ENCODE data around the gene EEF2K.
A peak's percentile ranks its signal among the peaks of the same experiment; 100 is the strongest.

Gene EEF2K

GRCh38 chr16:22255335-22255734 lies 49.3 kb downstream of the EEF2K start:
- peak in 2 of 3 donors; percentile 39 to 43 for DNase-seq
- ChIA-PET POLR2A (no interaction called here), CTCF (no interaction called here)
- Histone ChIP-seq H3K9me3 (ENCODE audit: control extremely low read depth in 1 of 5, control insufficient read depth in 4 of 5, insufficient read depth in 2 of 5, low read depth in 1 of 5, low read length in 4 of 5) (peaks cover 0 to 24% (median 18%) of the 10 kb centered on the region in 5 experiments), H3K36me3 (ENCODE audit: control insufficient read depth in 4 of 4, insufficient read depth in 4 of 4, low read length in 3 of 4) (peaks cover 20 to 89% (median 72%) of the 10 kb centered on the region in 4 experiments), H3K4me1 (ENCODE audit: control extremely low read depth in 1 of 4, control insufficient read depth in 4 of 4, insufficient read depth in 4 of 4, low read length in 3 of 4) (no peaks in the 10 kb centered on the region), H3K27ac (ENCODE audit: insufficient read depth in 1 of 2, low read depth in 1 of 2, low read length in 2 of 2, poor library complexity in 1 of 2, severe bottlenecking in 2 of 2) (no peak overlapping the region), H3K4me3 (ENCODE audit: control insufficient read depth in 1 of 7, extremely low read depth in 1 of 7, insufficient read depth in 4 of 7, low read depth in 2 of 7, low read length in 6 of 7) (no peak overlapping the region), H3K27me3 (replicated peaks in 2 of 5; ENCODE audit: control insufficient read depth in 4 of 5, insufficient read depth in 5 of 5, low read length in 4 of 5) (no peaks in the 10 kb centered on the region)
- 100% methylated on average over 1 of the region's 1 CpG for WGBS (ENCODE audit: insufficient coverage)

GRCh38 chr16:22257440-22257839 lies 51.4 kb downstream of the EEF2K start:
- no peak for DNase-seq
- Histone ChIP-seq H3K27me3 (replicated peaks in 2 of 5; ENCODE audit: control insufficient read depth in 4 of 5, insufficient read depth in 5 of 5, low read length in 4 of 5) (no peaks in the 10 kb centered on the region), H3K27ac (ENCODE audit: insufficient read depth in 1 of 2, low read depth in 1 of 2, low read length in 2 of 2, poor library complexity in 1 of 2, severe bottlenecking in 2 of 2) (no peak overlapping the region), H3K36me3 (ENCODE audit: control insufficient read depth in 4 of 4, insufficient read depth in 4 of 4, low read length in 3 of 4) (peaks cover 23 to 85% (median 68%) of the 10 kb centered on the region in 4 experiments), H3K4me3 (ENCODE audit: control insufficient read depth in 1 of 7, extremely low read depth in 1 of 7, insufficient read depth in 4 of 7, low read depth in 2 of 7, low read length in 6 of 7) (no peak overlapping the region), H3K9me3 (ENCODE audit: control extremely low read depth in 1 of 5, control insufficient read depth in 4 of 5, insufficient read depth in 2 of 5, low read depth in 1 of 5, low read length in 4 of 5) (peaks cover 0 to 28% (median 21%) of the 10 kb centered on the region in 5 experiments), H3K4me1 (ENCODE audit: control extremely low read depth in 1 of 4, control insufficient read depth in 4 of 4, insufficient read depth in 4 of 4, low read length in 3 of 4) (no peaks in the 10 kb centered on the region)
- POLR2A ChIA-PET: no interaction called here
- CTCF ChIA-PET: no interaction called here
- 97% methylated on average over 13 of the region's 13 CpGs for WGBS (ENCODE audit: insufficient coverage)

GRCh38 chr16:22260490-22260889 lies 54.4 kb downstream of the EEF2K start:
- no peak for DNase-seq
- WGBS (ENCODE audit: insufficient coverage): 93% methylated on average over 3 of the region's 3 CpGs
- H3K27me3 ChIP-seq (replicated peaks in 2 of 5; ENCODE audit: control insufficient read depth in 4 of 5, insufficient read depth in 5 of 5, low read length in 4 of 5): no peaks in the 10 kb centered on the region
- H3K9me3 ChIP-seq (ENCODE audit: control extremely low read depth in 1 of 5, control insufficient read depth in 4 of 5, insufficient read depth in 2 of 5, low read depth in 1 of 5, low read length in 4 of 5): peaks cover 0 to 21% (median 18%) of the 10 kb centered on the region in 5 experiments
- ChIA-PET POLR2A (no interaction called here), CTCF (interaction anchor here (0.9 to 2.2 kb wide), 3 partner anchors 12 to 28 kb away, joined by 3 to 6 read pairs (median 3); no protein-coding TSS in a partner anchor)
- H3K27ac ChIP-seq (ENCODE audit: insufficient read depth in 1 of 2, low read depth in 1 of 2, low read length in 2 of 2, poor library complexity in 1 of 2, severe bottlenecking in 2 of 2): no peak overlapping the region
- H3K4me1 ChIP-seq (ENCODE audit: control extremely low read depth in 1 of 4, control insufficient read depth in 4 of 4, insufficient read depth in 4 of 4, low read length in 3 of 4): no peaks in the 10 kb centered on the region
- H3K4me3 ChIP-seq (ENCODE audit: control insufficient read depth in 1 of 7, extremely low read depth in 1 of 7, insufficient read depth in 4 of 7, low read depth in 2 of 7, low read length in 6 of 7): no peak overlapping the region
- peaks cover 20 to 83% (median 69%) of the 10 kb centered on the region in 4 experiments for H3K36me3 ChIP-seq (ENCODE audit: control insufficient read depth in 4 of 4, insufficient read depth in 4 of 4, low read length in 3 of 4)

- Histone ChIP-seq H3K27me3 (replicated peaks in 2 of 5; ENCODE audit: control insufficient read depth in 4 of 5, insufficient read depth in 5 of 5, low read length in 4 of 5) (no peaks in the 10 kb centered on the region), H3K4me1 (ENCODE audit: control extremely low read depth in 1 of 4, control insufficient read depth in 4 of 4, insufficient read depth in 4 of 4, low read length in 3 of 4) (no peaks in the 10 kb centered on the region), H3K9me3 (ENCODE audit: control extremely low read depth in 1 of 5, control insufficient read depth in 4 of 5, insufficient read depth in 2 of 5, low read depth in 1 of 5, low read length in 4 of 5) (peaks cover 0 to 21% (median 18%) of the 10 kb centered on the region in 5 experiments), H3K36me3 (ENCODE audit: control insufficient read depth in 4 of 4, insufficient read depth in 4 of 4, low read length in 3 of 4) (peaks cover 15 to 85% (median 73%) of the 10 kb centered on the region in 4 experiments), H3K4me3 (ENCODE audit: control insufficient read depth in 1 of 7, extremely low read depth in 1 of 7, insufficient read depth in 4 of 7, low read depth in 2 of 7, low read length in 6 of 7) (no peak overlapping the region), H3K27ac (ENCODE audit: insufficient read depth in 1 of 2, low read depth in 1 of 2, low read length in 2 of 2, poor library complexity in 1 of 2, severe bottlenecking in 2 of 2) (no peak overlapping the region)
- ChIA-PET POLR2A (no interaction called here), CTCF (interaction anchor here (1.2 kb wide), 1 partner anchor 15 kb away, joined by 3 read pairs; no protein-coding TSS in a partner anchor)
- no peak for DNase-seq
- 100% methylated on average over 3 of the region's 4 CpGs for WGBS (ENCODE audit: insufficient coverage)
These were observed 56.4 kb downstream of the EEF2K start for GRCh38 chr16:22262460-22262859.

GRCh38 chr16:22264786-22265185 lies 58.7 kb downstream of the EEF2K start:
- no peak for DNase-seq
- 95% methylated on average over 7 of the region's 7 CpGs for WGBS (ENCODE audit: insufficient coverage)
- ChIA-PET CTCF (interaction anchor here (0.8 to 1.2 kb wide), 2 partner anchors 11 to 19 kb away, joined by 3 to 4 read pairs; no protein-coding TSS in a partner anchor), POLR2A (interaction anchor here (0.6 kb wide), 1 partner anchor 16 kb away, joined by 3 read pairs; no protein-coding TSS in a partner anchor)
- Histone ChIP-seq H3K9me3 (ENCODE audit: control extremely low read depth in 1 of 5, control insufficient read depth in 4 of 5, insufficient read depth in 2 of 5, low read depth in 1 of 5, low read length in 4 of 5) (peaks cover 0 to 9% (median 8%) of the 10 kb centered on the region in 5 experiments), H3K4me1 (ENCODE audit: control extremely low read depth in 1 of 4, control insufficient read depth in 4 of 4, insufficient read depth in 4 of 4, low read length in 3 of 4) (no peaks in the 10 kb centered on the region), H3K27ac (ENCODE audit: insufficient read depth in 1 of 2, low read depth in 1 of 2, low read length in 2 of 2, poor library complexity in 1 of 2, severe bottlenecking in 2 of 2) (no peak overlapping the region), H3K36me3 (ENCODE audit: control insufficient read depth in 4 of 4, insufficient read depth in 4 of 4, low read length in 3 of 4) (peaks cover 5 to 82% (median 56%) of the 10 kb centered on the region in 4 experiments), H3K4me3 (ENCODE audit: control insufficient read depth in 1 of 7, extremely low read depth in 1 of 7, insufficient read depth in 4 of 7, low read depth in 2 of 7, low read length in 6 of 7) (no peak overlapping the region), H3K27me3 (replicated peaks in 2 of 5; ENCODE audit: control insufficient read depth in 4 of 5, insufficient read depth in 5 of 5, low read length in 4 of 5) (no peaks in the 10 kb centered on the region)

GRCh38 chr16:22265351-22265750 lies 59.3 kb downstream of the EEF2K start:
- Histone ChIP-seq H3K27ac (ENCODE audit: insufficient read depth in 1 of 2, low read depth in 1 of 2, low read length in 2 of 2, poor library complexity in 1 of 2, severe bottlenecking in 2 of 2) (no peak overlapping the region), H3K27me3 (replicated peaks in 2 of 5; ENCODE audit: control insufficient read depth in 4 of 5, insufficient read depth in 5 of 5, low read length in 4 of 5) (no peaks in the 10 kb centered on the region), H3K36me3 (ENCODE audit: control insufficient read depth in 4 of 4, insufficient read depth in 4 of 4, low read length in 3 of 4) (peaks cover 3 to 77% (median 51%) of the 10 kb centered on the region in 4 experiments), H3K4me1 (ENCODE audit: control extremely low read depth in 1 of 4, control insufficient read depth in 4 of 4, insufficient read depth in 4 of 4, low read length in 3 of 4) (no peaks in the 10 kb centered on the region), H3K9me3 (ENCODE audit: control extremely low read depth in 1 of 5, control insufficient read depth in 4 of 5, insufficient read depth in 2 of 5, low read depth in 1 of 5, low read length in 4 of 5) (peaks cover 0 to 4% (median 3%) of the 10 kb centered on the region in 5 experiments), H3K4me3 (ENCODE audit: control insufficient read depth in 1 of 7, extremely low read depth in 1 of 7, insufficient read depth in 4 of 7, low read depth in 2 of 7, low read length in 6 of 7) (no peak overlapping the region)
- WGBS (ENCODE audit: insufficient coverage): 93% methylated on average over 4 of the region's 5 CpGs
- DNase-seq: no peak
- CTCF ChIA-PET: no interaction called here
- POLR2A ChIA-PET: no interaction called here

- Histone ChIP-seq H3K27me3 (replicated peaks in 2 of 5; ENCODE audit: control insufficient read depth in 4 of 5, insufficient read depth in 5 of 5, low read length in 4 of 5) (no peaks in the 10 kb centered on the region), H3K4me3 (ENCODE audit: control insufficient read depth in 1 of 7, extremely low read depth in 1 of 7, insufficient read depth in 4 of 7, low read depth in 2 of 7, low read length in 6 of 7) (no peak overlapping the region), H3K27ac (ENCODE audit: insufficient read depth in 1 of 2, low read depth in 1 of 2, low read length in 2 of 2, poor library complexity in 1 of 2, severe bottlenecking in 2 of 2) (no peak overlapping the region), H3K36me3 (ENCODE audit: control insufficient read depth in 4 of 4, insufficient read depth in 4 of 4, low read length in 3 of 4) (peaks cover 0 to 74% (median 48%) of the 10 kb centered on the region in 4 experiments), H3K9me3 (ENCODE audit: control extremely low read depth in 1 of 5, control insufficient read depth in 4 of 5, insufficient read depth in 2 of 5, low read depth in 1 of 5, low read length in 4 of 5) (no peaks in the 10 kb centered on the region), H3K4me1 (ENCODE audit: control extremely low read depth in 1 of 4, control insufficient read depth in 4 of 4, insufficient read depth in 4 of 4, low read length in 3 of 4) (no peaks in the 10 kb centered on the region)
- ChIA-PET CTCF (no interaction called here), POLR2A (no interaction called here)
- 99% methylated on average over 19 of the region's 19 CpGs for WGBS (ENCODE audit: insufficient coverage)
- DNase-seq: no peak
These were observed 60.5 kb downstream of the EEF2K start for GRCh38 chr16:22266546-22266945.
